SU-DHL-6 (cell line): Measurements from ENCODE around the gene MESD.
"Not testable (repeated sequence)": the region's sequence is repeated elsewhere in the genome, so short reads cannot be mapped to it uniquely, and the experiment has no call there.

Source experiments
- H2AFZ ChIP-seq: fragments of 200-600 bp; sonication (generic); 2 replicates; pipeline ENCODE4 v1.6.1; 2014; ENCODE audit warnings: low read depth, mild to moderate bottlenecking, moderate library complexity, mixed read lengths, antibody characterized with exemption, low read length; ENCODE audit not compliant: severe bottlenecking
- H3F3A ChIP-seq: fragments of 200-600 bp; shearing (Covaris generic); 2 replicates; pipeline ENCODE4 v1.6.0; 2016; ENCODE audit warnings: antibody characterized with exemption, mild to moderate bottlenecking; ENCODE audit not compliant: insufficient read depth
- H3K27ac ChIP-seq: fragments of 200-600 bp; sonication (generic); 2 replicates; pipeline ENCODE4 v1.5.1; 2016; ENCODE audit warnings: low read depth, mild to moderate bottlenecking, low read length, moderate library complexity, mixed read lengths
- H3K27me3 ChIP-seq: fragments of 200-600 bp; sonication (generic), shearing (Covaris generic); 2 replicates; pipeline ENCODE4 v1.6.0; 2014; ENCODE audit warnings: mild to moderate bottlenecking, low read length
- H3K36me3 ChIP-seq: fragments of 200-600 bp; sonication (generic); 2 replicates; pipeline ENCODE4 v1.6.1; 2014; ENCODE audit warnings: mild to moderate bottlenecking, low read length, mixed read lengths
- H3K4me2 ChIP-seq: fragments of 300-600, 200-600 bp; shearing (Covaris generic), sonication (generic); 2 replicates; pipeline ENCODE4 v1.6.0; 2014; ENCODE audit warnings: low read length, low read depth, mild to moderate bottlenecking; ENCODE audit not compliant: poor library complexity, severe bottlenecking
- H3K4me3 ChIP-seq: fragments of 200-600 bp; sonication (generic); 2 replicates; pipeline ENCODE4 v1.5.1; 2014; ENCODE audit warnings: antibody characterized with exemption, low read length, mild to moderate bottlenecking, mixed read lengths; ENCODE audit not compliant: insufficient read depth, poor library complexity, severe bottlenecking
- H3K79me2 ChIP-seq: fragments of 200-600 bp; sonication (generic); 2 replicates; pipeline ENCODE4 v1.6.1; 2014; ENCODE audit warnings: mild to moderate bottlenecking, low read length, moderate library complexity; ENCODE audit not compliant: insufficient read depth
- H3K9ac ChIP-seq: fragments of 200-600 bp; sonication (generic); 2 replicates; pipeline ENCODE4 v1.7.0; 2014; ENCODE audit warnings: mild to moderate bottlenecking, low read length
- H3K9me2 ChIP-seq: fragments of 200-600 bp; sonication (generic); replicated peaks from 2 replicates; pipeline ENCODE4 v1.6.1; 2014; ENCODE audit warnings: low read length; ENCODE audit not compliant: insufficient read depth
- H3K9me3 ChIP-seq: fragments of 200-600 bp; sonication (generic); 2 replicates; pipeline ENCODE4 v1.6.1; 2014; ENCODE audit warnings: low read length, mixed read lengths; ENCODE audit not compliant: insufficient read depth
- H4K20me1 ChIP-seq: fragments of 200-600 bp; sonication (generic); 2 replicates; pipeline ENCODE4 v1.6.1; 2014; ENCODE audit warnings: low read depth, mild to moderate bottlenecking, antibody characterized with exemption, low read length, moderate library complexity, mixed read lengths
- EZH2phosphoT487 ChIP-seq: fragments of 200-600 bp; sonication (generic), shearing (Covaris generic); conservative IDR thresholded peaks from 2 replicates; pipeline ENCODE4 v1.6.1; 2018; ENCODE audit warnings: mild to moderate bottlenecking, antibody characterized with exemption, low read length, moderate library complexity, mixed read lengths
- TF ChIP-seq, protein P1 (sequence below): fragments of 200-600 bp; sonication (generic); IDR thresholded peaks from one replicate; pipeline ENCODE4 v1.5.1; 2017; ENCODE audit warnings: antibody characterized with exemption, mild to moderate bottlenecking, low read length, moderate library complexity; ENCODE audit not compliant: insufficient read depth, poor library complexity, severe bottlenecking

The MESD gene

DNA sequence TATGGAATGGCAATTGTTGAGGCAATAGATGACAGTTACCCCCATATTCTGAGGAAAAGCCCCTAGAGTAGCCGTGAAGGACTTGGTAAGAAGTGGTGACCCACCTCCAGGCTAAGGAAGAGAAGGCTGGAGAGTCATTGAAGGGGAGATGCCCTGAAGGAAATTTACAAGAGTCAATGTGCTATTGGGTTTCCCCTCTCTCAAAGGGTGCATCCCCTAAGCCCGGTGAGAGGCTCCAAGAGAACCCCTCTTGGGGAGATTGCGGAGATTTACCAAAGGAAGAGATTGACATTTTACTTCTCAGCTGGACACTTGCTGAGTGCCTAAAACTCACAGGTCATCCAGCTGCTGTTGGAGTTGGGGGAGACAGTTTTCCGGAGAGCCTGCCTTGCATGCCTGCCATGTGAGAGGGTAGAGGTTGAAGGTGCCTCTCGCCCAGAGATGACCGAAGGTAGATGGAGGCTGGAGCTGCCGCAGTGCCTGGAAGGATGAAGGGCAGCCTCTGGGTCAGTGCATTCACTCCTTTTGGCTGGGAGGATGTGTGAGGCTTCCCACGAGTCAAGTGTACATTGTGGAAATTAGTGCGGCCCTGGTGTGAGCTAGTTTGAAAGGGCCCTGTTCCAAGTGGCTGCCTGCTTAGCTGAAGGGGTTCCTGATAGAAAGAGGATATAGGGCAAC is 30.7 kb downstream of the MESD start:
- no peaks in the 10 kb centered on the region for H3K36me3 ChIP-seq
- TF ChIP-seq, protein P1, sequence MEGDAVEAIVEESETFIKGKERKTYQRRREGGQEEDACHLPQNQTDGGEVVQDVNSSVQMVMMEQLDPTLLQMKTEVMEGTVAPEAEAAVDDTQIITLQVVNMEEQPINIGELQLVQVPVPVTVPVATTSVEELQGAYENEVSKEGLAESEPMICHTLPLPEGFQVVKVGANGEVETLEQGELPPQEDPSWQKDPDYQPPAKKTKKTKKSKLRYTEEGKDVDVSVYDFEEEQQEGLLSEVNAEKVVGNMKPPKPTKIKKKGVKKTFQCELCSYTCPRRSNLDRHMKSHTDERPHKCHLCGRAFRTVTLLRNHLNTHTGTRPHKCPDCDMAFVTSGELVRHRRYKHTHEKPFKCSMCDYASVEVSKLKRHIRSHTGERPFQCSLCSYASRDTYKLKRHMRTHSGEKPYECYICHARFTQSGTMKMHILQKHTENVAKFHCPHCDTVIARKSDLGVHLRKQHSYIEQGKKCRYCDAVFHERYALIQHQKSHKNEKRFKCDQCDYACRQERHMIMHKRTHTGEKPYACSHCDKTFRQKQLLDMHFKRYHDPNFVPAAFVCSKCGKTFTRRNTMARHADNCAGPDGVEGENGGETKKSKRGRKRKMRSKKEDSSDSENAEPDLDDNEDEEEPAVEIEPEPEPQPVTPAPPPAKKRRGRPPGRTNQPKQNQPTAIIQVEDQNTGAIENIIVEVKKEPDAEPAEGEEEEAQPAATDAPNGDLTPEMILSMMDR: no peak
- no peak for TF ChIP-seq EZH2phosphoT487
- H3K9me3 ChIP-seq: no peaks in the 10 kb centered on the region

DNA sequence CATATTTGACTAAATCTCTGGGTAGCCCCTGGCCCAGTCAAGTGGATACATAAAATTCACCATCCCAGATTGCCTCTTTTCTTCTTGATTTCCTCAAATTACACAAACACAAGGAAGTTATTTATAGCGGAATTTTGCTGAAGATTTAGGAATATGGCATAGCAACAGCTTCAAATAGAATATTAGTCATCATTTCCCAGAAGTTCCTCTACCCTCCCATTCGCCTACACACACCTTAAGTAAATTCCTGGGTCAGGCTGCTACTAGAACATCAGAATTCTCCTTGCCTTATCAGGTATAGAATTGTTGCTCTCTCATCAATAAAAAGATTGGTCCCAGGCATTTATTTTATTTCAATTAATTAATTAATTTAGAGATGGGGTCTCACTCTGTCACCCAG is 31.6 kb downstream of the MESD start:
- H3F3A ChIP-seq: no peaks in the 10 kb centered on the region
- no peak overlapping the region for H3K27ac ChIP-seq
- no peak overlapping the region for H3K4me2 ChIP-seq
- H3K4me3 ChIP-seq: no peak overlapping the region
- H3K9me3 ChIP-seq: no peaks in the 10 kb centered on the region
- H3K27me3 ChIP-seq: no peaks in the 10 kb centered on the region
- no peak for TF ChIP-seq EZH2phosphoT487
- TF ChIP-seq, protein P1: no peak
- H3K36me3 ChIP-seq: no peaks in the 10 kb centered on the region
- no peak overlapping the region for H2AFZ ChIP-seq
- H3K9ac ChIP-seq: no peak overlapping the region
- no peaks in the 10 kb centered on the region for H3K9me2 ChIP-seq
- H3K79me2 ChIP-seq: no peaks in the 10 kb centered on the region
- no peaks in the 10 kb centered on the region for H4K20me1 ChIP-seq

More for the DNA sequence above, 30.7 kb downstream of the MESD start:
- Histone ChIP-seq H3K9ac (no peak overlapping the region), H3K4me3 (no peak overlapping the region), H3K27me3 (no peaks in the 10 kb centered on the region), H2AFZ (no peak overlapping the region), H3K9me2 (no peaks in the 10 kb centered on the region), H3K79me2 (no peaks in the 10 kb centered on the region), H3K27ac (no peak overlapping the region), H3F3A (no peaks in the 10 kb centered on the region), H4K20me1 (no peaks in the 10 kb centered on the region), H3K4me2 (no peak overlapping the region)

- no peaks in the 10 kb centered on the region for H3K36me3 ChIP-seq
- H3K79me2 ChIP-seq: no peaks in the 10 kb centered on the region
- no peak overlapping the region for H3K4me3 ChIP-seq
- no peak overlapping the region for H3K4me2 ChIP-seq
- H3K9me2 ChIP-seq: no peaks in the 10 kb centered on the region
- TF ChIP-seq EZH2phosphoT487: no peak
- TF ChIP-seq, protein P1: no peak
- no peaks in the 10 kb centered on the region for H3K27me3 ChIP-seq
- no peak overlapping the region for H3K27ac ChIP-seq
- no peaks in the 10 kb centered on the region for H3F3A ChIP-seq
- H3K9ac ChIP-seq: no peak overlapping the region
- H4K20me1 ChIP-seq: no peaks in the 10 kb centered on the region
- H2AFZ ChIP-seq: no peak overlapping the region
- H3K9me3 ChIP-seq: no peaks in the 10 kb centered on the region
Observed at GRCh38 chr15:80957556-80957955, 32.1 kb downstream of the MESD start.

- not testable (repeated sequence) for H3K27me3 ChIP-seq, H3K4me3 ChIP-seq, H3K36me3 ChIP-seq, H3K9ac ChIP-seq, H3K27ac ChIP-seq, H3K4me2 ChIP-seq, H2AFZ ChIP-seq, H4K20me1 ChIP-seq, H3K79me2 ChIP-seq, H3F3A ChIP-seq, H3K9me3 ChIP-seq, H3K9me2 ChIP-seq
Observed at GRCh38 chr15:80955571-80956452, 33.8 kb downstream of the MESD start.
